ENCODE data around the gene FAM241A.

GRCh38 chr4:112182604-112183003 is 37.4 kb downstream of the FAM241A start:
- TF ChIP-seq CTCF (IDR thresholded peaks at IDR 0.05) (no peak), POLR2A (IDR thresholded peaks at IDR 0.05) (no peak)

Data from right lobe of liver (tissue), 4 donors.